GM12801 (cell line): ENCODE data around the gene CYP27B1.

ENCODE experiments used
- TF ChIP-seq, protein P1 (sequence below): IDR thresholded peaks from one replicate; pipeline ENCODE4 v1.5.1; 2011; ENCODE audit warnings: control low read depth; ENCODE audit not compliant: insufficient read length; ENCODE audit errors: extremely low read depth

Gene CYP27B1

DNA sequence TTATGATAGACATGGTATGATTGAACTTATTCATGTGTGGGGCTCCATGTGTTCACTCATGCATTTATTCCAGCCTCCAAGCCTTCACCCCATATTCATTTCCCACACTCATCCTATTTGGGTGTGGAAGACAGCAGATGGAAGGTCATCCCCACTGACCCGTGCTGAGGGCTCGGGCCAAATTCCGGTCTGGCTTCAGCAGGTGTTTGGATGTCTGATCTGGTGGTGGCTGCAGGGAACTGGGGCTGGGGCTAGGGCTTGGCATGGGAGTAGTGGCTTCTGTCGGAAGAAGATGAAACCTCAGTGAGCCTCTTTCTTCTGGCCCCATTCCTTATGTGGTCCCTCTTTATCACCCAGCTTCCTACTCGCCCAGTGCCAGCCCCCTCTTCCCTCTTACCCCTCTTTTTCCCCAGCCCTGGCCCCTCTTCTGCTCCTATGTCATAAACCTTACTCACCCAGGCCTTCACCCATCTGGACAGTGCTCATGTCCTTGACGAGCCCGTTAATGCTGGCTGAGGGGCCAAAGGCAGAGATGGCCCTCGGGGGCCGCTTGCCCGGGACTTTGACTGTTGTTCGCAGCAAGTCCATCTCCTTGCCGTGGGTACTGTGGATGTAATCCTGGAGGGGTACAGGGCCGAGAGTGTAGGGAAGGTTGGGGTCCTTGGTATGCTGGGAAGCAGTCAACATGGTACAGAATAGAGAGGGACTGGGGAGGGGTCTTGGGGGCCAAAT lies 36.4 kb downstream of the CYP27B1 start:
- TF ChIP-seq, protein P1, sequence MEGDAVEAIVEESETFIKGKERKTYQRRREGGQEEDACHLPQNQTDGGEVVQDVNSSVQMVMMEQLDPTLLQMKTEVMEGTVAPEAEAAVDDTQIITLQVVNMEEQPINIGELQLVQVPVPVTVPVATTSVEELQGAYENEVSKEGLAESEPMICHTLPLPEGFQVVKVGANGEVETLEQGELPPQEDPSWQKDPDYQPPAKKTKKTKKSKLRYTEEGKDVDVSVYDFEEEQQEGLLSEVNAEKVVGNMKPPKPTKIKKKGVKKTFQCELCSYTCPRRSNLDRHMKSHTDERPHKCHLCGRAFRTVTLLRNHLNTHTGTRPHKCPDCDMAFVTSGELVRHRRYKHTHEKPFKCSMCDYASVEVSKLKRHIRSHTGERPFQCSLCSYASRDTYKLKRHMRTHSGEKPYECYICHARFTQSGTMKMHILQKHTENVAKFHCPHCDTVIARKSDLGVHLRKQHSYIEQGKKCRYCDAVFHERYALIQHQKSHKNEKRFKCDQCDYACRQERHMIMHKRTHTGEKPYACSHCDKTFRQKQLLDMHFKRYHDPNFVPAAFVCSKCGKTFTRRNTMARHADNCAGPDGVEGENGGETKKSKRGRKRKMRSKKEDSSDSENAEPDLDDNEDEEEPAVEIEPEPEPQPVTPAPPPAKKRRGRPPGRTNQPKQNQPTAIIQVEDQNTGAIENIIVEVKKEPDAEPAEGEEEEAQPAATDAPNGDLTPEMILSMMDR = no peak

DNA sequence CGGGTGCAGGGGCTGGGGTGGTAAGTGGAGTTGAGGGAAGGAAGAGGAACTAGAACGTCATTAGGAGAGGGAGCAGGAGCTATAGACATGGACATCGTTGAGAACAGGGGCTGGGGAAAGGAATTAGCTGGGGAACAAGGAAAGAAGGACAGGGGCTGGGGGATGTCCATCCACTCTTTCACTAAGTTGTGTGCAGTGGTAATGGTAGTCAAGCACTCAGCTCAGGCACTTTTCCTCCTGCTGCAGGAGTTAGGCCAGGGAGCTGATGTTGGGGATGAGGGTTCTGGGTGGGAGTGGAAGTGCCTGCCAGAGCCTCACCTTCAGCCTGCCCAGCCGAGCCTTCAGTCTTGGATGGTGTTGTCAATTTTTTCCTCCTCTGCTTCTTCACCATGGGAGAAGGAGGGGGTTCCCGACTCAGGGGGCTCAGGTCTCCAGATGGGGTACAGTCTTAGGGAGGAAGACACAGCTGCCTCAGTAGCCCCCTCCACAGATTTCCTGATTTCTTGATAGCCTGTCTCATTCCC lies 37.5 kb downstream of the CYP27B1 start:
- TF ChIP-seq, protein P1 = no peak

DNA sequence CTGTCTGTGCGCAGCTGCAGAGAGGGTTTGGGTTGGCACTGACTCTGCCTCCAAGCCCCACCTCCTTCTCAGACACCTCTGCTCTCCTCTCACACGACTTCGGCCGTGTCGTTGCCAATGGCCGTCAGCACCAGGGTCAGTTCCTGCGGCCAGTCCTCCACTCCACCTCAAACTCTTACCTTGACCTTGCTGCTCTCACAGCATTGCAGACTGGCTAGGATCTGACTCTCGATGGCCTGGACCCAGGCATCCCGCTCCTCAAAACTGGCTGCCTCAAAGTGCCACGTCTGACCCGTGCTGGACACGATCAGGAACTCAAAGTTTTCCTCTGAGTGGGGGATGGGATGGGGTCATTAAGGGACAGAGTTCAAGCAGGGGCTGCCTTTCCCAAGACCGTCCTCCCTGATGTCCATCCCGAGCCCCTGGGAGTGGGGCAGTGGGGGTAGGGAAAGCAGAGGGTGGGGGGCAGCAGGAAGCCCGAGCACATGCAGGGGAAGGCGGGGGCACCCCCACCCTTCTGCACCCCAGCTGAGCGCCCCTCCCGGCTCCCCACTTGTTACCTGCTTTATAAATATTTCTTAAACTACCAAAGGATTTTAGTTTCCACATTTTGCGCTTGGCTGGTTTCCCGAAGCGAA lies 39.0 kb downstream of the CYP27B1 start:
- TF ChIP-seq, protein P1 = no peak

DNA sequence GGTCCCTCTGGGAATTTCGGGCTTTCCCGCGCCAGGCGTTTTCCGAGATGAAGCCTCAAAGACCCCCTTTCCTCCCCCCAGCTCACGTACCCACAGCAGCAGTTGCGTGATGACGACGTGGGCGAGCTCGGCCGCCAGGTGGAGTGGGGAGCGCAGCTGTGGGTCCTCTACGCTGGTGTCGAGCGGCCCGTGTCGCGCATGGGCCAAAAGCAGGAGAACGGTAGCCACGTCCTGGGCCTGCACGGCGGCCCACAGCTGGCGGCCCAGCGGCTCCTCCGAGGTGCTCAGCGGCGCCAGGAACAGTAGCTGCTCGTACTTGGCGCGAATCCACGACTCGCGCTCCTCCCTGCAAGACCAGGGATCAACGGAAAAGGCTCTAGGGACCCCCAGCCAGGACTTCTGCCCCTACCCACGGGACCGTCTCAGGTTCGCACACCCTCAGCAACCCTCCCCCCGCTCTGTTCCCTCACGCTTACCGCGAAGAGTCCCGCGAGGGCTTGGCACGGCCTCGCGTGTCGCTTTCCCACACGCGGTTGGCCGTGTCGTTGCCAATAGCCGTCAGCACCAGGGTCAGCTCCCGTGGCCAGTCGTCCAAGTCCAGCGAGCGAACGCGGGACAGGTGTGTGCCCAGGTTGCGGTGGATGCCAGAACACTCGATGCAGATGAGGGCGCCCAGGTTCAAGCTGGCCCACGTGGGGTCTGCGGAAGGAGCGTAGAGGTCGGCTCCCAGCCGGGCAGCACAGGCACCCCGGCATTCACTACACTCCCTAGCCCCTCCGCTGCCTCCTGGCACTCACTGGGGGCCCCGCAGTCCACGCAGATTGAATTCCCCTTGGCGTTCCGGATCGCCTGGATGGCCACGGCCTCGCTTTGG lies 39.8 kb downstream of the CYP27B1 start:
- TF ChIP-seq, protein P1 = no peak

DNA sequence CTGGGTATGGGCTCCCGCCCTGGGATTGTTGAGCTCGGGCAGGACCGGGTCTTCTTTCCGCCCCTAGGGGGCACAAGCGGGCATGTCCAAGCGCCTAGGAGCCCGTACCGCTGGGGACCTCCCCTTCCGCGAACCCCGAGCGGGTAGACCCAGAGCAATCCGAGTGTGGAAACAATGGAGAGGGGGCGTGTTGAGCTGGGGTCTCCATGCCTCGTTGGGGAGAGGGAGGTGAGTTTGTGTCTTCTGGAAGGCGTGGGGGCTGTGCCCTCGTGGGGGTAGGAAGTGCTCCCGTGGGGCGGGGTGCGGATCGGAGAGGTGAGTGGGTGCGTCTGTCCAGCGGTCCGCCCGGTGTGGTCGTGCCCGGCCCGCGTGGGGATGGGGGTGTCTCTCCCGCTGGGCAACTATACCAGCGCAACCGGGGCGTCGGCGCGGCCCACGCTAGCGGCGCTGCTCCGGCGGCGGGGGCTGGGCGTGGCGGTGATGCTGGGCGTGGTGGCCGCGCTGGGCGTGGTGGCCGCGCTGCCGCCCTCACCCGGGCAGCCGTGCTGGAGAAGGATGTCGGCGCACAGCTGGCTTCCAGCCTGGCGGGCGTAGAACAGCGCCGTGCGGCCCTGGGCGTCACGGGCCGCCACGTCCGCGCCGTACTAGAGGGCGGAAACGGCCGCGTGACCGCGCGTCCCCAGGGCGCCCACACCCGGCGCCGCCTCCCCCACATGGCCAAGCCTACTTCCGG lies 40.6 kb downstream of the CYP27B1 start:
- TF ChIP-seq, protein P1 = no peak

DNA sequence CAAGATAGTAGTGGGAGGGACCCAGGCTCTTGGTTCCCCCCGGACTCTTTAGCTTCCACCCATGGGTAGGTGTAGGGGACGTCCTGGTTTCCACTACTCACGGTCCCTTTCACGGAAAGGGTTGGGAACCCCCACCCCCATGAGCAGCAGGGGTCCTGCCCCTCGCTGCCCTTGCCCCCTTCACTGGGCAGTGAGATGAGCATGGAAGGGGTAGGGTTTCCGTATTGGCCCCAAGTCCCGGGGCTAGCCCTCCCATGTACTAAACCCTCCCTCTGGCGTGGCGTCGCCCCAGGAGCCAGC lies 41.1 kb downstream of the CYP27B1 start:
- TF ChIP-seq, protein P1 = no peak
